GM18505 (cell line): Measurements from ENCODE around the gene MSI2.

Experiments used
- ATAC-seq: cut with Tn5 transposase; IDR thresholded peaks from one replicate; pipeline ENCODE4 v1.9.1; 2021; ENCODE audit not compliant: unreplicated experiment
- POLR2A ChIP-seq: IDR thresholded peaks from 4 replicates; pipeline ENCODE4 v1.6.1; 2011; ENCODE audit warnings: borderline replicate concordance; ENCODE audit not compliant: insufficient read depth, insufficient read length; ENCODE audit errors: extremely low read depth

Gene MSI2

DNA sequence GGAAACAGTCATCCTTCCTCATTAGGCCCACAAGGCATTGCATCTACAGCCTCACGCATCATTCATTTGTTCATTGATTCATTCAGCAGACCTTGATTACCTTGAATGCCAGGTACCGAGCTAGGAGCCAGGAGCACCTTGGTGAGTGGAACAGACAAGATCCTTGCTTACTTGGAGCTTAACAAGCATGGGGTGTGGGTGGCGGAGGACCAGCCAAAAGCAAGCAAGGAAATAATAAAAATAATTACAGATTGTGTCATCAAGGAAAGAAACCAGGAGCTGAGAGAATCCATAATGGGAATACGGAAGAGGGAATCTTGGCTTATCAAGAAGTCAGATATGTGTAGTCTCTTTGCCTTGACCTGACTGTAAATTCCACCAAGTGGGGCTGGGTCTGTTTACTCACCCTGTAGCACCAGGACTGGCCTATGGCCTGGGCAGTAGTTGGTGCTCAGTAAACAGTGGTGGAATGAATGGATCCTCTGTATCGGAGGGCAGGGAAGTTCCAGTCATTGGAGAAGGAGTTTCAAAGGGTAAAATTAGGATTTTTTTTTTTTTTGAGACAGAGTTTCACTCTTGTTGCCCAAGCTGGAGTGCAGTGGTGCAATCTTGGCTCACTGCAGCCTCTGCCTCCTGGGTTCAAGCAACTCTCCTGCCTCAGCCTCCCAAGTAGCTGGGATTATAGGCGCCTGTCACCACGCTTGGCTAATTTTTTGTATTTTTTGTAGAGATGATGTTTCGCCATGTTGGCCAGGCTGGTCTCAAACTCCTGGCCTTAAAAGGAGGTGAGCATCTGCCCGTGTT is 157.7 kb downstream of the MSI2 start:
- no peak for ATAC-seq
- no peak for TF ChIP-seq POLR2A

GRCh38 chr17:57415751-57416207 is 159.5 kb downstream of the MSI2 start:
- ATAC-seq = no peak
- TF ChIP-seq POLR2A = no peak

GRCh38 chr17:57416369-57416768 is 160.0 kb downstream of the MSI2 start:
- ATAC-seq = no peak
- TF ChIP-seq POLR2A = no peak

DNA sequence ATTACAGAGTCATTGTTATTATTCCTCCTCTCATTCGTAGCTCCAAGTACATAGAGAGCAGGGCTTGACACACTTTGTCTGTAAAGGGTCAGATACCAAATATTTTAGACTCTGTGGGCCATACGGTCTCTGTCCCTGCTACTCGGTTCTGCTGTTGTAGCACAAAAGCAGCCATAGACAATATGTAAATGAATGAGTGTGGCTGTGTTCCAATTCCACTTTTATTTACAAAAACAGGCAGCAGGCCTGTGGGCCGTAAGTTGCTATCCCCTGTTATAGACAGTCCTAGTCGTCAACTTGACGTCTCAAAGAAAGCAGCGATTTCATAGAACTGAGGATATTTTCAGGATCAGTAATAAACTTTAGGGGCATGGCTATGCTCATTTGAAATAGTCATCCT is 161.6 kb downstream of the MSI2 start:
- ATAC-seq = no peak

DNA sequence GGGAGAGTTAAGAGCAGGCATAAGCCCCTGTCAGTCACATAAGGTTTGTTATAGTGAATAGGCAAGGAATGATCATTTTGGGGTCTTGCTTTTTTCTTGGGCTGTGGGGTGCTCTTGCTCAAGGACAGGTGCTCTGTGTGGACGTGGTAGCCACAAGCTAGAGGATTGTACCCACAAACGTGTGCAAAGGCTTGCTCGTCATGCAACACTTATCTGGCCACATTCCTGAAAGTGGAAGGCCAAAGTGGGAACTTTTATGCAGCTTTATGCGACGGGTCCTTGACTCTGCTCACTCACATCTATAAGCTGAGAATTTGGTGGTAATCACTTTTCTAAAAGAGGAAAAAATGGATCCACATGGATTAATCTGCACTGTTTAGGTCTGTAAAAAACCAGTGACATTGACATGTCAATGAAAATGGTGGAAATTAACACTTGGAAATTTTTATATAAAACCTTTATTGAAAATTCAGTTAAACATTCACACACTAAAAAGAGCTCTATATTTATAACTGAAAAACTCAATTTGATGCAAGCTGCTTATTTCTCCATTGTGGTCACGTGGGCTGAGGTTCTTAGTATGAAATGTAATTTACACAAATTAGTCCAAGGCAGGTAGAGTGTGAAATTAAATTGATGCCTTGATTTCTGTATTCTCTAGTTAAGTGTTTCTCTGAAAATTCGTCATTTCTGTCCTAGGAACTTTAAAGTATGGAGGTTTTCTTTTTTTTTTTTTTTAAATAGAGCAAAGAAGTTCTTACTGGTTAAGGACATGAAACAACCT is 162.3 kb downstream of the MSI2 start:
- no peak for TF ChIP-seq POLR2A
- no peak for ATAC-seq

More for the DNA sequence above, 161.6 kb downstream of the MSI2 start:
- no peak for TF ChIP-seq POLR2A

DNA sequence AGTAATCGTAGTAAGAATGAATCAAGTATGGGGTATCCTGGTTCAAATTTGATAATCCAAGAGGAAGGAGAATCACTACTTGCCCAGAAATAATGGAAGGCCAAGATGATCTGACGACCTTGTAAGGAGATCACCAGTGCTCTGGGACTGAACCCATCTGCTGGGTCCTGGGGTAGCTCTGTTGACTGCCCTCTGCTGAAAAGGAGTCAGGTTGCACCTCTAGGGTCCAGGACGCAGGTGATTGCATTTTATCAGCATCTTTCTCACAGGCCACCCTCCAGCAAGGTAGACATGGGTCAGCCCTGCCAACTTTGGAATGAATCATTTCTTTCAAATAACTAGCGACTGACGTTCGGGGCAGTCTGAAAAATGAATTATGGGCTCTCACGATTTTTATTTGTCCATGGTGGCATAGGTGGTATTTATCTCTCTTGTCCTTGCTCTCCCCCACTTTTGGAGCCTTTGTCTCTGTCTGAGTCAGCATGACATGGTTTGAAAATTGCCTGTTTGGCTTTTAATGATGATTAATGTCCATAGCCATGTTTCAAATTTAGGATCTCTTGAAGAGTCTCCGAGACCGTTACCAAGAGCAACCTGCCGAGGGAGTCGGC is 163.7 kb downstream of the MSI2 start:
- no peak for TF ChIP-seq POLR2A
- ATAC-seq = no peak

DNA sequence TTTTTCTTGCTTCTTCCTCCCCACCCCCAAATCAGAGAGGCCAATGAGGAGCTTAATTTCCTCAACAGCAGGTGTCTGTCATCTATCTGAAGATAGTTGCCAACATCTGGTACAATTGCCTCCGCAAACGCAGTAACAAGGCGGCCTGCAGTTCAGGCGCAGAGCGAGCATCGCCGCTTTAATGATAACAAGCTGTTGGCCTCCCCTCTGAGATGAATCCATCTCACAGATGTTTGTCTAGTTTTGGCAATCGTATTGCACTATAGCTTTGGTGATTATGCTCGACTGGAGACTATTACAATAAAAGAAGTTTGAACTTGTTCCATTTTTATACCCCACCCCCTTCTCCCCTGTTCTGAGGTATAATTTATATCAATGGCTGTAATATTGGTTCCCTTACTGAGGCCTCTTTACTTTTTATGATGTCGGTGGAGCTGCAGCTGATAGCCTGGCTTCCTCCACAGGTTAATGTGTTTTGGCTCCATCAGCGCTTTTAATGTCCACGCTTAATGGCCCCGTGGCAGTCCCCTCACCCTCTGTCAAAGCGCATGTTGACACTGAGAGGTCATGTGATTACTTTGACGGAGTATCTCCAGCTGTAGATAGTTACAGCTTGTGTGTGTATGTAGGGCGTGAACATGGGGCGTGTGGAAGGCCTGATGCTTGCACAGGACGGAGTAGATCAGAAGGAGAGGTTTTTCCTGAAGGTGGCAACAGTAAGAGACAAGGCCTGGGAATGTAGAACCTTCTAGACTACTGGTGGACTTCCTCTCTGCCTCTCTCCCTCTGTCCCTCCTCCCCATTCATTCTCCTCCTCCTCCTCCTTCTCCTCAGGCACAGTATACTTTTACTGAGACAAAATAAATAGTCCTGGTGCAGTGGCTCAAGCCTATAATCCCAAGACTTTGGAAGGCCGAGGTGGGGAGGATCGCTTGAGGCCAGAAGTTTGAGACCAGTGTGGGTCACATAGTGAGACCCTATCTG is 164.7 kb downstream of the MSI2 start:
- TF ChIP-seq POLR2A = no peak
- ATAC-seq = no peak

GRCh38 chr17:57422574-57423164 is 166.3 kb downstream of the MSI2 start:
- no peak for TF ChIP-seq POLR2A
- ATAC-seq = peak; percentile 69

GRCh38 chr17:57423541-57423940 is 167.2 kb downstream of the MSI2 start:
- ATAC-seq = no peak
- TF ChIP-seq POLR2A = no peak

- no peak for ATAC-seq
- TF ChIP-seq POLR2A = no peak
These were observed 167.9 kb downstream of the MSI2 start for GRCh38 chr17:57424273-57424672.

GRCh38 chr17:57424777-57425188 is 168.5 kb downstream of the MSI2 start:
- TF ChIP-seq POLR2A = no peak
- ATAC-seq = no peak

DNA sequence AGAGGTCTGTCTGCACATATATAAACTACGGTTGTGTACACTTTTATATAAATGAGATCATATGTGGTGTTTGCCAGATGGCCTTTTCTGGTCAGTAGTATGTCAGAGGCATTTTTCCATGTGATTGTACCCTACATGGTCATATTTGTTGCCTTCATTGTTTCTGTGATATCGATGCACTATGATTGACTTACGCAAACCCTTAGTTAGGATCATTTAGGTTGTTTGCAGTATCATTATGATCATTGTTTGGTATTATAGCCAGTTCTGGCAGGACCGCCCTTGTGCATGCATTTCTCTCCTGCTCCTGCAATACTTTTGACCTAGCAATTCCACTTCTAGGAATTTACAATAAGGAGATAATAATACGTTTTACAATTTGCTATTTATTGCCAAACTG is 169.1 kb downstream of the MSI2 start:
- no peak for TF ChIP-seq POLR2A
- ATAC-seq = no peak

- no peak for TF ChIP-seq POLR2A
- no peak for ATAC-seq
These were observed 169.9 kb downstream of the MSI2 start for GRCh38 chr17:57425903-57426880.
